Activated naive CD8-positive, alpha-beta T cell treated with anti-CD3 and anti-CD28 coated beads, Interleukin-2, amount 10 ng/mL, durations not matched to agents 7 days and 5 days (primary cell): Measurements from ENCODE around the gene SCAF4. TPM values are rescaled to one million over a fixed set of nuclear protein-coding genes. Genes with fewer than 3 reads are reported as not detected.

Experiments used
- ATAC-seq: fragments of 150-1000 bp; cut with Tn5 transposase; one replicate; pipeline ENCODE4 v1.10.0; 2021; ENCODE audit warnings: low read depth, moderate library complexity
- POLR2A ChIA-PET: fragments of 350-600 bp; sonication (Branson Sonifier 250); formaldehyde crosslinking; loops from one replicate; lab custom pipeline; 2021; ENCODE audit warnings: antibody characterized with exemption; lab: Charles Lee
- DNase-seq: peaks from one replicate; pipeline ENCODE4 v3.0.0; 2021
- H3K27ac Mint-ChIP-seq: one replicate; pipeline ENCODE4 v1.8.0; 2022; ENCODE audit warnings: mild to moderate bottlenecking, mixed read lengths
- H3K27me3 Mint-ChIP-seq: one replicate; pipeline ENCODE4 v1.8.0; 2022; ENCODE audit warnings: mild to moderate bottlenecking, moderate library complexity, mixed read lengths
- H3K36me3 Mint-ChIP-seq: one replicate; pipeline ENCODE4 v1.8.0; 2021; ENCODE audit warnings: mild to moderate bottlenecking, mixed read lengths
- H3K4me1 Mint-ChIP-seq: one replicate; pipeline ENCODE4 v1.8.0; 2021; ENCODE audit warnings: mixed read lengths
- H3K4me3 Mint-ChIP-seq: one replicate; pipeline ENCODE4 v1.8.0; 2022; ENCODE audit warnings: mild to moderate bottlenecking, moderate library complexity, mixed read lengths
- H3K9me3 Mint-ChIP-seq: one replicate; pipeline ENCODE4 v1.8.0; 2021; ENCODE audit warnings: mixed read lengths
- total RNA-seq, 2 experiments: library from RNA; stranded (reverse); gene quantifications; one replicate each; pipeline ENCODE4 v1.2.3, GENCODE V29; 2021

SCAF4 gene
- total RNA-seq, 2 experiments from 2014 or later = 56.9 to 57.9 TPM

DNA sequence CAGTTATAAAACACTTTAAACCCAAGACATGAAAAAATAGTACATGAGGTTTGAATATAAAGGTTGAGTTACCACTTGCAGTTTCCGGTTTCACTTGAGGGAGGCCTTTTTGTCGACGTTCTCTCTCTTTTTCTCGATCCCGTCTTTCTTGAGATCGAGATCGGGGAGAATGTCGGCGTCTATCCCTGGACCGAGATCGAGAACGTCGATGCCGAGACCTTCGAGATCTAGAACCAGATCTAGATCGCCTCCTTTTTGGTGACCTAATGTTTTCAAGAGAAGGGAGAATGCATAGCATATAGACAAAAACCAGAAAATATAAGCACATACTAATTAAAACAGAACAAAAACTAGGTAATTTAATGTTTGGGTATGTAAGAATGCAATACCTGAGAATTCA is 38.7 kb downstream of the SCAF4 start:
- POLR2A ChIA-PET = no interaction called here
- no peak overlapping the region for H3K4me3 Mint-ChIP-seq
- H3K9me3 Mint-ChIP-seq = no peaks in the 10 kb centered on the region
- no peak for ATAC-seq
- no peak for DNase-seq
- H3K4me1 Mint-ChIP-seq = peaks cover 2% of the 10 kb centered on the region
- H3K36me3 Mint-ChIP-seq = peaks cover 33% of the 10 kb centered on the region
- H3K27me3 Mint-ChIP-seq = no peaks in the 10 kb centered on the region
- H3K27ac Mint-ChIP-seq = no peak overlapping the region

DNA sequence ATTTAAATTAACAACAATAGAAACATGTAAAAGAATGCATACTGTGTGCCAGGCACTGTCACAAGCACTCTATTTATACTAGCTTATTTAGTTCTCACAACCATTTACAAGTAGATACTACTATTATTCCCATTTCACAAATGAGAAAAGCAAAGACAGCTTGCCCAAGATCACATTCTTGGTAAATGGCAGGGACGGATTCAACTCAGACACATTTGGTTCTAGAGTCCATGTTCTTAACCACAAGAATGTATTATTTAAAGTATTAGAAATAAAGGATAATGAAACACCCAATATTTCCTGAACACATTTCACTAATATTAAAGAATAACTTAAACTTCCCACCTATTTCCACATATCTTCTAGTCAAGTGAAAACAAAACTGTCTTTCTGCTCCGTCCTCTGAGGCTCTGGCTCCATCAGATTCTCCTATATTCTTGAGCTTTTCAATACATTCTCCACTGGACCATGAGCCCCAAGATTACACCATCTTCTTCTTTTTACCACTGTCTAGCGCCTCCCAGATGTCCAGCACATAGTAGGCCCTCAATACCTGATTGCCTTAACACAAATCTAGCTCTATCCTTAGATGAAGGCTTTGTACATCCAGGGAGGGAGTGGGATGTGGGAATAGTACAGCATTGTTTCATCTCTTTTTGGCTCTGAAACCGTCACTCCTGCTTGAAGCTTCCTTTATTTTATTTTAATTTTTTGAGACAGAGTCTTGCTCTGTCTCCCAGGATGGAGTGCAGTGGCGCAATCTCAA is 43.1 kb downstream of the SCAF4 start:
- no peaks in the 10 kb centered on the region for H3K4me1 Mint-ChIP-seq
- POLR2A ChIA-PET = no interaction called here
- H3K4me3 Mint-ChIP-seq = no peak overlapping the region
- H3K27me3 Mint-ChIP-seq = no peaks in the 10 kb centered on the region
- no peak for DNase-seq
- no peaks in the 10 kb centered on the region for H3K9me3 Mint-ChIP-seq
- H3K27ac Mint-ChIP-seq = no peak overlapping the region
- H3K36me3 Mint-ChIP-seq = peaks cover 37% of the 10 kb centered on the region
- no peak for ATAC-seq

DNA sequence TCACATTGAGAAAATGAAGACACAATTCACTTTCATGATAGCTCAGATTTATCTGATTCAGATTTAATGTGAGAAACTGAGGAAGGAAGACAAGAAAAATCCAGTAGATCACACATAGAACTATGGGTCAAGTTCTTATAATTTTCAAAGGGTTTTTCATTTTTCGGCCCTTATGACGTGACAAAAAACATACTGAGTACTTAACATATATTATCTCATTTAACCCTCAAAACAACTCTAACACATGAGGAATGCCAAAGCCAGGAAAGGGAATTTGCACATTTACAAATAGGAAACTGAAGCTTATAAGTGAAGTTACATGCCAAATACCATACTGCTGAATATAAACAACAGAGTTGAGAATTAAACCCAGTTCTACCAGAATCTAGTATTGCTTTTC is 44.8 kb downstream of the SCAF4 start:
- Mint-ChIP-seq H3K36me3 (peaks cover 40% of the 10 kb centered on the region), H3K4me3 (no peak overlapping the region), H3K4me1 (no peaks in the 10 kb centered on the region), H3K9me3 (no peaks in the 10 kb centered on the region), H3K27ac (no peak overlapping the region), H3K27me3 (no peaks in the 10 kb centered on the region)
- no peak for DNase-seq
- POLR2A ChIA-PET = no interaction called here
- ATAC-seq = no peak

DNA sequence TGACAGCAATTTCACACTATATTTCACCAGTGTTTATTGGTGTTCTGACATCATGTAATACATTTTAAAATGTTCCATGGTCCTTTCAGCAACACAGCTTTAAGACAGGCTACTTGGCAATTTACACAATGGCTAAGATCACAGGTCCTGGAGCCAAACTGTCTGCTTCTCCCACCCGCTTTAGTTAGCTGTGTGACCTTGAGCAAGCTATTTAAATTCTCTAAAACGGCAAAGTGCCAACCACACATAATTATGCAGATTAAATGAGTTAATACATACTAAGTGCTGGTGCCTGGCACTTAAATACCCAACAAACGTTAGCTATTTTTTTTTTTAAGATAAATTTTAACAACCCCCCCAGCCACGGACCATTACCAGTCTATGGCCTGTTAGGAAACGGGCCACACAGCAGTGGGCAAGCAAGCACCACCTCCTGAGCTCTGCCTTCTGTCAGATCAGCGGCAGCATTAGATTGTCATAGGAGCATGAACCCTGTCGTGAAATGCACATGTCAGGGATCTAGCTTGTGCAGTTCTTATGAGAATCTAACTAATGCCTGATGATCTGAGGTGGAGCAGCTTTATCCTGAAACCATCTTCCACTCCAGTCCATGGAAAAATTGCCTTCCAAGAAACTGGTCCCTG is 45.5 kb downstream of the SCAF4 start:
- POLR2A ChIA-PET = no interaction called here
- Mint-ChIP-seq H3K27me3 (no peaks in the 10 kb centered on the region), H3K4me1 (no peaks in the 10 kb centered on the region), H3K9me3 (no peaks in the 10 kb centered on the region), H3K4me3 (no peak overlapping the region), H3K36me3 (peaks cover 41% of the 10 kb centered on the region), H3K27ac (no peak overlapping the region)
- DNase-seq = no peak
- ATAC-seq = no peak

DNA sequence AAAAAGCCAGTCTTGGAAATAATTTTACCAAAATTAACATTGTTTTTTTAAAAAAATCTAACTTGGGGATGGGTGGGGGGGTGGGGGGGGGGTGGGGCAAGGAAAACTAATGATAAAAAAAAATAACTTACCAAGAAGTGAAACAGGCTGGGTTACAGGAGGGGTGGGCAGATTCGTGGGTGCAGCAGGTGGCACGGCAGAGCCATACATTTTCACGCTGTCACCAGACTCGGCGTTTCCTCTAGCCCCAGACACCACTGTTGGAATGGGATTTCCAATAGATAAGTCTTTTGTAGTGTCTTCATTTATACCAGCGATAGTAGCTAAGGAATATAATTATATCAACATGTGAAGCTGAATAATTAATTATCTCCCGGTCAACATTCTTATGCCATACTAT is 47.0 kb downstream of the SCAF4 start:
- DNase-seq = no peak
- no peak overlapping the region for H3K4me3 Mint-ChIP-seq
- no peak for ATAC-seq
- POLR2A ChIA-PET = no interaction called here
- H3K4me1 Mint-ChIP-seq = no peaks in the 10 kb centered on the region
- H3K27ac Mint-ChIP-seq = no peak overlapping the region
- no peaks in the 10 kb centered on the region for H3K9me3 Mint-ChIP-seq
- H3K36me3 Mint-ChIP-seq = peaks cover 40% of the 10 kb centered on the region
- H3K27me3 Mint-ChIP-seq = no peaks in the 10 kb centered on the region

DNA sequence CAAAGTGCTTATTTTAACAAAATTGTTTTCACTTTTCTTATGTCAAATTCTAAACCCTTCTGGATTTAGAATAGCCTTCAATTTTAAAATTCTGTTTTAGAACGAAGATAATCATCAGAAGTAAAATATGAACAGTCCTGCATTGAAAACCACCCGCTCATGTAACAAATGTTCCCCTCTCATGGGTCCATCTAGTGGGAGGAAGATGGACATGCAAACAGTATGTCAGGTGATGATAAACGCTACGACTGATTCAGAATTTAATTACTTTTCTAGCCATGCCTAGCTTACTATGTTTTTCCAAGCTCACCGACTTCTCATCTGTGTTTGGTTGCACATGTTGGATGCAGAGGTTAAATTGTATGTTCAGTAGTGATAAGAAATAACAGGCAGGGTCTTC is 48.9 kb downstream of the SCAF4 start:
- POLR2A ChIA-PET = no interaction called here
- no peak for DNase-seq
- H3K27ac Mint-ChIP-seq = no peak overlapping the region
- no peaks in the 10 kb centered on the region for H3K4me1 Mint-ChIP-seq
- H3K36me3 Mint-ChIP-seq = peaks cover 38% of the 10 kb centered on the region
- no peaks in the 10 kb centered on the region for H3K27me3 Mint-ChIP-seq
- no peaks in the 10 kb centered on the region for H3K9me3 Mint-ChIP-seq
- H3K4me3 Mint-ChIP-seq = no peak overlapping the region
- no peak for ATAC-seq

DNA sequence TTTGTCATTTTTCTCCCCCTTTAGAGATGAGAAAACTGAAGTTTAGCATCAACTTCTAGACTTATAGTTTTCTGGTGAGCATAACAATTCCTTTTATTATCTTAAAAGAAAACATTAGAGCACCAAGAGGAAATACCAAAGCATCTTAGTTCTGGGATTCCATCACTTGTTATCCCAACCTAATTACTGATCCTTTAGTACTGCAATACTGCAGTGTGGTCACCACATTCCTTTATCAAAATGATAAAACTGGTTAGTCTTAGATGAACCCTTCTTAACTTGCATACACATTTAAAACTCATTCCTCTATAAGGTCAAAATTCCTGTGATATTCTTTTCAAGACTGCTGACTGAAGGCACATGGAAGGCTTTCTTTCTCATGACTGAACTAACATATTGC is 49.3 kb downstream of the SCAF4 start:
- H3K4me3 Mint-ChIP-seq = no peak overlapping the region
- no peaks in the 10 kb centered on the region for H3K9me3 Mint-ChIP-seq
- POLR2A ChIA-PET = no interaction called here
- no peaks in the 10 kb centered on the region for H3K4me1 Mint-ChIP-seq
- ATAC-seq (no peak), DNase-seq (no peak)
- H3K27me3 Mint-ChIP-seq = no peaks in the 10 kb centered on the region
- H3K36me3 Mint-ChIP-seq = peaks cover 37% of the 10 kb centered on the region
- no peak overlapping the region for H3K27ac Mint-ChIP-seq

DNA sequence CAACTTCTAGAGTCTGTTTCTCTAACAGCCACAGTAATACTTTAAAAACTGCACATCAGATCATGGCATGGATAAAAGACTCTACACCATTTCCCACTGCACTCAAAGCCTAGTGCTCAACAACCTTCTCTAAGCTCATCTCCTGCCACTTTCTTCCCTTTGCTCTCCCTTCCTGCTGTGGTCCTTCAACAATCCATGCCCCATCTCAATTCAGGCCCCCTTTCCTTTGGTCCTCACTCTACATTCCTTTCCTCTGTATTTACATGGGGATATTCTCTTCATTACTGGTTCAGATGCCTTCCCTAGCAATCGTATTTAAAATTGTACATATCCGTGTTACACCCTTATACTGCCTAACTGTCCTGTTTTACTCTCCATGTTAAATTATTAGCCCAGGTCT is 53.4 kb downstream of the SCAF4 start:
- POLR2A ChIA-PET = interaction anchor here (0.6 kb wide), 1 partner anchor 9 kb away, joined by 4 read pairs; no protein-coding TSS in a partner anchor
- DNase-seq = no peak
- H3K4me3 Mint-ChIP-seq = no peak overlapping the region
- no peaks in the 10 kb centered on the region for H3K27me3 Mint-ChIP-seq
- H3K9me3 Mint-ChIP-seq = no peaks in the 10 kb centered on the region
- peaks cover 18% of the 10 kb centered on the region for H3K36me3 Mint-ChIP-seq
- no peaks in the 10 kb centered on the region for H3K4me1 Mint-ChIP-seq
- no peak for ATAC-seq
- no peak overlapping the region for H3K27ac Mint-ChIP-seq

DNA sequence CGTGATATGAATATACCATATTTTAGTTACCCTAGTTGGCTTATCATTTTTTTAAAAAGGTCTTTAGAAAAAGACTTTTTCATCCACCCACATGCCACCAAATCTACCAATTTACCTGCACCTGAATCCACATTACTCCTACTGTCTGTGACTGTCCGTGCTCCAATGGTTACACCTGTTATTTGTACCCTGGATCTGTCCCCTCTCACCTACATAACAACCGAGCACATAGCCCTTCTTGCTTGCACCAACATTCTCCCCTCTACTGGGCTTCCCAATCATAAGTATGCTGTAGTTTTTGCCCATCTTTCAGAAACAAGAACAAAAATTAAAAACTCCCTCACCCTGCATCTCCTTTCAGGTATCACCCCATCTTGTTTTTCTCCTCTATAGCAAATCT is 54.9 kb downstream of the SCAF4 start:
- Mint-ChIP-seq H3K4me1 (no peaks in the 10 kb centered on the region), H3K36me3 (peaks cover 9% of the 10 kb centered on the region), H3K9me3 (no peaks in the 10 kb centered on the region), H3K27me3 (no peaks in the 10 kb centered on the region), H3K27ac (no peak overlapping the region), H3K4me3 (no peak overlapping the region)
- no peak for ATAC-seq
- POLR2A ChIA-PET = no interaction called here
- no peak for DNase-seq

DNA sequence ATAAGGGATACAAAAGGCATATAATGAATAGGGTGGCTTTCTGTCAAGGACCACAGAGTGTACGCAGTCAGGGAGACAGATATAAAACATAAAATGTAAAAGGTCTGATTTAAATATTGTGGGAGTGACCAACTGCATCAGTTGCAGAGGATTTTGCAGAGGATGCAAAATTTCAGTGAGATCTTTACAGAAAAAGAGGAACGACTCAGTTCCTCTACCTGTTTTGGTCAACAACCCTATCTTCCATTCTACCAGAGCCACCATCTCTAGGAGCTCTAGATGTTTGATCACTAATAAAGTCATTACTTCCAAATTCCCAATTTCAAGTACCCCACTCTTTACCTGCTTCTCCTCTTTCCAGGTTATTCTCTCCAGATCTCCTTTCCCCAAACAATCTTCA is 56.0 kb downstream of the SCAF4 start:
- POLR2A ChIA-PET = no interaction called here
- DNase-seq (no peak), ATAC-seq (no peak)
- Mint-ChIP-seq H3K36me3 (peaks cover 9% of the 10 kb centered on the region), H3K9me3 (no peaks in the 10 kb centered on the region), H3K4me1 (peaks cover 2% of the 10 kb centered on the region), H3K27me3 (no peaks in the 10 kb centered on the region), H3K27ac (no peak overlapping the region), H3K4me3 (no peak overlapping the region)

DNA sequence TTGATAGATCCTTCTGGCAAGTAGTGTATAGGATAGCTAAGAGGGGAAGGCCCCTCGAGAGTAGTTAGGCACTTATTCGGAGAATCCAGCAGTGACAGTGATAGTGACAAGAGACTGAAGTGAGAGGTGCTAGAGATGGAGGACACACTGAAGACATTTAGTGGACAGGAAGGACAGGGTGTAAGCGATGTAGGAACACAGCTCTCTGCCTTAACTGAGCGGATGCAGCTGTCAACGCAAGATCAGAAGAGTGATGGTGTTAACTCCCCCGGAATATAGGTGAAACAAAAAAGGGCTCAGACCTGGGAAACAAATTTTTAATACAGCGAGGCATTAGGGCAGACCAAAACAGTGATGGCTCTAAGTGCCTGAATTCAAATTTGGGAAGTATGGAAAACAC is 56.6 kb downstream of the SCAF4 start:
- H3K4me3 Mint-ChIP-seq = no peak overlapping the region
- POLR2A ChIA-PET = no interaction called here
- H3K27ac Mint-ChIP-seq = no peak overlapping the region
- ATAC-seq = no peak
- no peaks in the 10 kb centered on the region for H3K27me3 Mint-ChIP-seq
- H3K4me1 Mint-ChIP-seq = peaks cover 2% of the 10 kb centered on the region
- H3K9me3 Mint-ChIP-seq = no peaks in the 10 kb centered on the region
- peaks cover 12% of the 10 kb centered on the region for H3K36me3 Mint-ChIP-seq
- no peak for DNase-seq

DNA sequence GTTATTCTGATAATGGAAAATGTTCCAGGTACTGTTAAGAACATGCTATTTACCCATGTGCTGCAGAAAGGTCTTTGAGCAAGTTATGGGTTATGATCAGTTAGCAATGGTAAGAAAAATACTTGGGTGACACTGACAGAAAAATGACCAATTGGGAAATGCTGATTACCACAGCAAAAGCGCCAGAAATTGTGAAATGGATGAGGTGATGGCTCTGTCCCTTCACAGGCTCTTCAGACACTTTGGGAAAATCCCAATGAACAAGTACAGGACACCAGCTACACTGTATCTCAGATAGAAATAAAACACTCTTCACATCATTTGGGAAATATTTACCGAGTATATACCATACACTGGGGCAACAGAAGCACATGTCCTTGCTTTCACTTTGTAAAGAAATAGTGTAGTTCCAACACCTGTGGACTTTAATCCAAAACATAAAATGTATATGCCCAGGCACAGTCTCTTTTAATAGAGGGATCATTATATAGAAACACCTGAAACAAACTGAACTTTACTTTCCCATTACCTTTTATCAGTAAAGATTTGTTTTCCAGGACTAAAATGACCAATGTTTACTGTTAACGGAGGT is 58.5 kb downstream of the SCAF4 start:
- Mint-ChIP-seq H3K9me3 (no peaks in the 10 kb centered on the region), H3K27ac (no peak overlapping the region), H3K27me3 (no peaks in the 10 kb centered on the region), H3K4me1 (peaks cover 6% of the 10 kb centered on the region), H3K4me3 (no peak overlapping the region), H3K36me3 (peaks cover 13% of the 10 kb centered on the region)
- no peak for ATAC-seq
- POLR2A ChIA-PET = no interaction called here
- no peak for DNase-seq

DNA sequence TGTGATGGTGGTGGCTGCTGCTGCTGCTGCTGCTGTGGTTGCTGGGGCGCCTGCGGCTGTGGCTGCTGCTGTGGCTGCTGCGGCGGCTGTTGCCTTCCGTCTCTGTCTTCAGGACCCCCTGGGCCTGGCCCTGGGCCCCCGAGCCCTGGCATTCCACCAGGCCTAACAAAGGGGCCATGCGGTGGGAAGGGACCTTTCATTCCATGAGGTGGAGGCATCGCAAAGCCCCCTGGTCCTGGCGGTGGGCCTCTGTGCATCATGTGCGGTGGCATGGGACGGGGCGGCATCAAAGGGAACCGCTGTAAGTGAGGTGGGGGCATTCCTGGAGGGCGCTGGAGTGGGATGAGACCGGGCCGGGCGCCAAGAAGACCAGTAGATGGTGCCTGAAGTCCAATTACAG is 60.0 kb downstream of the SCAF4 start:
- no peak for ATAC-seq
- Mint-ChIP-seq H3K9me3 (no peaks in the 10 kb centered on the region), H3K36me3 (peaks cover 21% of the 10 kb centered on the region), H3K27ac (no peak overlapping the region), H3K27me3 (no peaks in the 10 kb centered on the region), H3K4me1 (peaks cover 18% of the 10 kb centered on the region), H3K4me3 (no peak overlapping the region)
- POLR2A ChIA-PET = no interaction called here
- no peak for DNase-seq

DNA sequence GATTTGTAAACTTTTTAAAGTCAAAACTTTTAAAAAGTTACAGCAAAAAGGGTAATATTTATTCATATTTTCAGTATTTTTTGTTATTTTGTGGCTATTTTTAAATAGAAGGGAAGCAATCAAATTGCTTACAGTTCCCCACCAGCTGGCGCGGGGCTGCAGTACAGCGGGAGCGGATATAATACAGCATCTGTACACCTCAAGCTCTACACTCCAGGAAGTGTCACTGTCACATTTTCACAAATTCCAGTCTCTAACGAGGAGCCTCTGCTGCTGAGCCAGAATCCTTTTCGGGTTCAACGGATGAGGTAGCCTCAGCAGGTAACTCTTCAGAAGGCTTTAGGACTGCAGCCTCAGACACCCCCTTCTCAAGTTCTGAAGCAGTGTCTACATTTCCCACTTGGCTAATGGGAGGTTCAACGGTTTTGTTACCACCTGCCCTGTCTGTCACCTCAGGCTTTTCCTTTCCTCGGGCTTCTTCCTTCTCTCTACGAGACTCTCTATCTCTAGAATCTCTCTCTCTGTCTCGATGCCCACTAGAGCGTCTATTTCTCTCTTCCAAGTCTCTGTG is 60.7 kb downstream of the SCAF4 start:
- Mint-ChIP-seq H3K27me3 (no peaks in the 10 kb centered on the region), H3K27ac (no peak overlapping the region), H3K4me1 (peaks cover 25% of the 10 kb centered on the region), H3K4me3 (no peak overlapping the region), H3K9me3 (no peaks in the 10 kb centered on the region), H3K36me3 (peaks cover 28% of the 10 kb centered on the region)
- POLR2A ChIA-PET = interaction anchor here (0.7 kb wide), 1 partner anchor 11 kb away, joined by 3 read pairs; no protein-coding TSS in a partner anchor
- ATAC-seq (no peak), DNase-seq (no peak)
